Measurements from ENCODE around the gene FGGY. TPM values are rescaled to one million over a fixed set of nuclear protein-coding genes. Genes with fewer than 3 reads are reported as not detected.
A peak's percentile ranks its signal among the peaks of the same experiment; 100 is the strongest.

The FGGY gene
- total and polyA plus RNA-seq, 4 donors = 5.3 to 25.1 (median 11.9) TPM

DNA sequence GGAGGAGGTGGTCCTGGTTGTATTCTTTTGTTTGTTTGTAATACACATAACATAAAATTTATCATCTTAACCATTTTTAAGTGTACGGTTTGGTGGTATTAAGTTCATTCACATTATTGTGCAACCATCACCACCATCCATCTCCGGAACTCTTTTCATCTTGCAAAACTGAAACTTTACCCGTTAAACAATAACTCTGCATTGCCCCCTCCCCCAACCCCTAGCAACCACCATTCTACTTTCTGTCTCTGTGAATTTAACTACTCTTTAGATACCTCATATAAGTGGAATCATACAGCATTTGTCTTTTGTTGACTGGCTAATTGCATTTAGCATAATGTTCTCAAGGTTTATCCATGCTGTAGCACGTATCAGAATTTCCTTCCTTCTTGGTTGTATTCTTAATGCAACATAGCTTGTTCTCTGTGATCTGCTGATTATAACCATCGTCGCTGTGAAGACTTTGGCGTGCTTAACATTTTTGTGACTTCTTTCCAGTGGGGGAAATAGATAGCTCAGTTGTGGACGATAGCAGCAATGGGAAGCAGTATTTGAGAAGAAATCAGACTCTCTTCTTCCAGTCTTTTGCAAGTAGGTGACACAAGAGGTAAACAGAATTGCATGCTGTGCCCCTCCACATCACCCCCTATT, 400.4 kb downstream of the FGGY start:
- H3K4me1 ChIP-seq (ENCODE audit: control insufficient read depth in 1 of 2, insufficient read depth in 2 of 2, low read length in 2 of 2) = no peaks in the 10 kb centered on the region

DNA sequence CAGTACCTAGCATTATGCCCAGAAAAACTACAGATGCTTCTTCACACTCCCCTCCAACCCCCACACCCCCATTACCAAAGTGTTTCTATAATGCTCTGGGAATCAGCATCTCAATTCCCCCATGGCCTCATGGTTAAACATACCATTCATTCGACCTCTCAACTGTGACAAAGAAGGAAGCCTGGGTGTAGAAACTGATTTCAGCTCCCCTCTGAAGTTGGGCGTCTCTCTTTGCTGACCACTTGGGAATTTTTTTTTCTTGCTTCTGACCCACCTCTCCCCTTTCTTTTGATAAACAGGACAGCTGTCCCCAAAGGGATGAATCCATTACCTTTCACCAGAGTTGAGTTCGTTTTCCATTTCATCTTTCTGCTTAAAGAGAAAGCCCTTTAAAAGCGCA, 401.5 kb downstream of the FGGY start:
- H3K27me3 ChIP-seq (ENCODE audit: control insufficient read depth in 1 of 2, insufficient read depth in 2 of 2, low read length in 1 of 2) = no peaks in the 10 kb centered on the region
- H3K4me3 ChIP-seq (ENCODE audit: low read length in 2 of 2) = peak overlapping the region in 1 of 2 donors; percentile 34
- peaks cover 0 to 1% of the 10 kb centered on the region in 2 donors for H3K36me3 ChIP-seq (ENCODE audit: control insufficient read depth in 1 of 2, insufficient read depth in 2 of 2, low read length in 1 of 2)
- 33 to 34% methylated on average over 4 of the region's 4 CpGs for WGBS, 2 donors
- DNase-seq (no peak), ATAC-seq (ENCODE audit: low FRiP score) (no peak)
- H3K9me3 ChIP-seq (ENCODE audit: control insufficient read depth, low read length) = no peaks in the 10 kb centered on the region
- intact Hi-C loops (cut with DNase I) = loop anchor here in 1 of 2 donors (2.0 to 5.0 kb wide), 3 partner anchors 401 to 958 kb away; partner anchors contain the start of gene FGGY
- H3K4me1 ChIP-seq (ENCODE audit: control insufficient read depth in 1 of 2, insufficient read depth in 2 of 2, low read length in 2 of 2) = peaks cover 0 to 7% of the 10 kb centered on the region in 2 donors
- no peak overlapping the region for H3K27ac ChIP-seq (ENCODE audit: low read depth in 1 of 2, low read length in 2 of 2)

More for the DNA sequence above, 400.4 kb downstream of the FGGY start:
- intact Hi-C loops (cut with DNase I) = loop anchor here in 1 of 2 donors (5.0 kb wide), 1 partner anchor 400 kb away; the partner anchor contains the start of gene FGGY
- ATAC-seq (ENCODE audit: low FRiP score) = no peak
- Histone ChIP-seq H3K27ac (ENCODE audit: low read depth in 1 of 2, low read length in 2 of 2) (no peak overlapping the region), H3K9me3 (ENCODE audit: control insufficient read depth, low read length) (no peaks in the 10 kb centered on the region), H3K4me3 (ENCODE audit: low read length in 2 of 2) (no peak overlapping the region), H3K36me3 (ENCODE audit: control insufficient read depth in 1 of 2, insufficient read depth in 2 of 2, low read length in 1 of 2) (peaks cover 0 to 1% of the 10 kb centered on the region in 2 donors), H3K27me3 (ENCODE audit: control insufficient read depth in 1 of 2, insufficient read depth in 2 of 2, low read length in 1 of 2) (no peaks in the 10 kb centered on the region)
- WGBS, 2 donors = 62 to 63% methylated on average over 8 of the region's 8 CpGs
- no peak for DNase-seq

DNA sequence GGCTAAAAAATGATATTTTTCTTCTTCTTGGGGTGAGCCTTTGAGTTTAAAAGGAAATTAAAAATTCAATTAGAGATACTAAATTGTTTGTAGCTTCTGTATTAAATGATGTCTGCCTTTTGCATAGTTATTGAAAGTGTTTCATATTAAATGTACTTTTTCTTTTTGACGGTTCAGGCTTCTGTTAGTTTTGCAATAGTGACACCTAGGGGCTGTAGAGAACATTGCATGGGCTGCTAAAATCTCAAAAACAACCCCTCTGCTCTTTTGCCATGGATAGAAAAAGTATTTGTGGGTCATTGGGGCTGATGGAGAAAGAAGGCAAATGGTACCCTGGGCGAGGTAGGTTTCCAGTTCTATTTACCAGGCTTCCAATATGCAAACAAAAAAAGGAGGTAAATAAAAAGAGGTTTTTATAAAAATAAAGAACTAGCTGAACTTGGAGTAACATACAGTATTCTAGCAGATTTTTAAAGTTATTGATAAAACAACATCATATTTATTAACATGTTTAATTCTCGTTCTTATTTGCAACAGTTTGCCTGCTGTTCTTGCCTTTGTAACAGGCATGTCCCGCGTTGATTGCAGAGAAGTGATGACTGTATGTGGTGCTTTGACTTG, 402.4 kb downstream of the FGGY start:
- Histone ChIP-seq H3K9me3 (ENCODE audit: control insufficient read depth, low read length) (no peaks in the 10 kb centered on the region), H3K4me3 (ENCODE audit: low read length in 2 of 2) (no peak overlapping the region), H3K4me1 (ENCODE audit: control insufficient read depth in 1 of 2, insufficient read depth in 2 of 2, low read length in 2 of 2) (peaks cover 3 to 11% of the 10 kb centered on the region in 2 donors), H3K36me3 (ENCODE audit: control insufficient read depth in 1 of 2, insufficient read depth in 2 of 2, low read length in 1 of 2) (peaks cover 0 to 1% of the 10 kb centered on the region in 2 donors), H3K27ac (ENCODE audit: low read depth in 1 of 2, low read length in 2 of 2) (no peak overlapping the region), H3K27me3 (ENCODE audit: control insufficient read depth in 1 of 2, insufficient read depth in 2 of 2, low read length in 1 of 2) (no peaks in the 10 kb centered on the region)
- intact Hi-C loops (cut with DNase I) = loop anchor here in 1 of 2 donors (2.0 to 5.0 kb wide), 3 partner anchors 402 to 959 kb away; partner anchors contain the start of gene FGGY
- no peak for DNase-seq
- ATAC-seq (ENCODE audit: low FRiP score) = peak; percentile 60
- WGBS, 2 donors = 41 to 44% methylated on average over 5 of the region's 5 CpGs

DNA sequence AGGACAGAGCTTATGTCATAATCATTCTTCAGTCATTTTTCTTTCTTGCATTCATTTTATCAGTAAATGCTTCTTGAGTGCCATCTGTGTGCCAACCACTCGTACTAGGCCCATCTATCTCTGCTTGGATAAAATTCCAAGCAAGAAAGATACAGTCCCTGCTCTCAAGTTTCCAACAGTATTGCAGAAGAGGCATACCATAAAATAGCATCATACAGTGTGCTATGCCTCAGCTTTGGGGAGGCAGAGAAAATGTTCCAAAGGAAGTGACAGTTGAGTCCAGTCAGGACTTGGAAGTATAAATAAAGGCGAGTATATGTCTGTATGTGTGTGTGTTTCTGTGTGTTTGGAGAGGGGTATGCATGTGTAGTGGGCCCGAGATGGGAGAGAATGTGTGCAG, 404.5 kb downstream of the FGGY start:
- DNase-seq = no peak

GRCh38 chr1:59703226-59703917, 406.5 kb downstream of the FGGY start:
- ATAC-seq (ENCODE audit: low FRiP score) (peak; percentile 65), DNase-seq (no peak)
- H3K36me3 ChIP-seq (ENCODE audit: control insufficient read depth in 1 of 2, insufficient read depth in 2 of 2, low read length in 1 of 2) = peaks cover 0 to 1% of the 10 kb centered on the region in 2 donors
- no peak overlapping the region for H3K27ac ChIP-seq (ENCODE audit: low read depth in 1 of 2, low read length in 2 of 2)
- H3K27me3 ChIP-seq (ENCODE audit: control insufficient read depth in 1 of 2, insufficient read depth in 2 of 2, low read length in 1 of 2) = no peaks in the 10 kb centered on the region
- H3K9me3 ChIP-seq (ENCODE audit: control insufficient read depth, low read length) = no peaks in the 10 kb centered on the region
- 30 to 48% methylated on average over 1 of the region's 1 CpG for WGBS, 2 donors
- intact Hi-C loops (cut with DNase I) = loop anchor here (5.0 to 10.0 kb wide), 4 partner anchors 409 to 966 kb away; partner anchors contain the start of gene FGGY (in 1 of the 2)
- no peak overlapping the region for H3K4me3 ChIP-seq (ENCODE audit: low read length in 2 of 2)
- peaks cover 5 to 20% of the 10 kb centered on the region in 2 donors for H3K4me1 ChIP-seq (ENCODE audit: control insufficient read depth in 1 of 2, insufficient read depth in 2 of 2, low read length in 2 of 2)

More for the DNA sequence above, 404.5 kb downstream of the FGGY start:
- Histone ChIP-seq H3K27me3 (ENCODE audit: control insufficient read depth in 1 of 2, insufficient read depth in 2 of 2, low read length in 1 of 2) (no peaks in the 10 kb centered on the region), H3K36me3 (ENCODE audit: control insufficient read depth in 1 of 2, insufficient read depth in 2 of 2, low read length in 1 of 2) (peaks cover 0 to 1% of the 10 kb centered on the region in 2 donors), H3K4me1 (ENCODE audit: control insufficient read depth in 1 of 2, insufficient read depth in 2 of 2, low read length in 2 of 2) (peaks cover 3 to 20% of the 10 kb centered on the region in 2 donors), H3K9me3 (ENCODE audit: control insufficient read depth, low read length) (no peaks in the 10 kb centered on the region), H3K4me3 (ENCODE audit: low read length in 2 of 2) (no peak overlapping the region), H3K27ac (ENCODE audit: low read depth in 1 of 2, low read length in 2 of 2) (no peak overlapping the region)
- intact Hi-C loops (cut with DNase I) = loop anchor here (5.0 to 10.0 kb wide), 4 partner anchors 407 to 964 kb away; partner anchors contain the start of gene FGGY (in 1 of the 2)
- no peak for ATAC-seq (ENCODE audit: low FRiP score)
- 84 to 86% methylated on average over 3 of the region's 3 CpGs for WGBS, 2 donors

- peak; percentile 39 for ATAC-seq (ENCODE audit: low FRiP score)
- no peak overlapping the region for H3K27ac ChIP-seq (ENCODE audit: low read depth in 1 of 2, low read length in 2 of 2)
- no peaks in the 10 kb centered on the region for H3K27me3 ChIP-seq (ENCODE audit: control insufficient read depth in 1 of 2, insufficient read depth in 2 of 2, low read length in 1 of 2)
- intact Hi-C loops (cut with DNase I) = loop anchor here (5.0 to 10.0 kb wide), 4 partner anchors 409 to 967 kb away; partner anchors contain the start of gene FGGY (in 1 of the 2)
- no peak for DNase-seq
- peaks cover 0 to 1% of the 10 kb centered on the region in 2 donors for H3K36me3 ChIP-seq (ENCODE audit: control insufficient read depth in 1 of 2, insufficient read depth in 2 of 2, low read length in 1 of 2)
- no peaks in the 10 kb centered on the region for H3K9me3 ChIP-seq (ENCODE audit: control insufficient read depth, low read length)
- WGBS, 2 donors = 74 to 79% methylated on average over 6 of the region's 6 CpGs
- peaks cover 5 to 20% of the 10 kb centered on the region in 2 donors for H3K4me1 ChIP-seq (ENCODE audit: control insufficient read depth in 1 of 2, insufficient read depth in 2 of 2, low read length in 2 of 2)
- H3K4me3 ChIP-seq (ENCODE audit: low read length in 2 of 2) = no peak overlapping the region
Measured at GRCh38 chr1:59703918-59704378, 407.1 kb downstream of the FGGY start.

GRCh38 chr1:59704716-59705115, 407.8 kb downstream of the FGGY start:
- no peak for ATAC-seq (ENCODE audit: low FRiP score)
- no peak overlapping the region for H3K27ac ChIP-seq (ENCODE audit: low read depth in 1 of 2, low read length in 2 of 2)
- DNase-seq = no peak
- H3K9me3 ChIP-seq (ENCODE audit: control insufficient read depth, low read length) = no peaks in the 10 kb centered on the region
- no peaks in the 10 kb centered on the region for H3K27me3 ChIP-seq (ENCODE audit: control insufficient read depth in 1 of 2, insufficient read depth in 2 of 2, low read length in 1 of 2)
- H3K4me3 ChIP-seq (ENCODE audit: low read length in 2 of 2) = no peak overlapping the region
- WGBS, 2 donors = 15 to 17% methylated on average over 2 of the region's 2 CpGs
- peaks cover 0 to 1% of the 10 kb centered on the region in 2 donors for H3K36me3 ChIP-seq (ENCODE audit: control insufficient read depth in 1 of 2, insufficient read depth in 2 of 2, low read length in 1 of 2)
- intact Hi-C loops (cut with DNase I) = loop anchor here (5.0 to 10.0 kb wide), 4 partner anchors 410 to 967 kb away; partner anchors contain the start of gene FGGY (in 1 of the 2)
- H3K4me1 ChIP-seq (ENCODE audit: control insufficient read depth in 1 of 2, insufficient read depth in 2 of 2, low read length in 2 of 2) = peaks cover 5 to 20% of the 10 kb centered on the region in 2 donors
